Mucosa of gallbladder (tissue), 1 donor: ENCODE data around the gene AGMO. TPM values are rescaled to one million over a fixed set of nuclear protein-coding genes. Genes with fewer than 3 reads are reported as not detected.

Experiments
- DNase-seq: peaks from one replicate; pipeline ENCODE4 v3.0.0-alpha.2; 2020; ENCODE audit warnings: low spot score
- total RNA-seq: library from RNA; stranded (reverse); gene quantifications from one replicate; pipeline ENCODE4 v1.2.1, GENCODE V29; 2021
- donor health status: DM: no; HTN: no; CAD: no.

The AGMO gene
- total RNA-seq, 1 donor from 2014 or later, result 8.3 TPM

- DNase-seq, result no peak
Observed at GRCh38 chr7:15461576-15461975, 100.2 kb downstream of the AGMO start.

DNA sequence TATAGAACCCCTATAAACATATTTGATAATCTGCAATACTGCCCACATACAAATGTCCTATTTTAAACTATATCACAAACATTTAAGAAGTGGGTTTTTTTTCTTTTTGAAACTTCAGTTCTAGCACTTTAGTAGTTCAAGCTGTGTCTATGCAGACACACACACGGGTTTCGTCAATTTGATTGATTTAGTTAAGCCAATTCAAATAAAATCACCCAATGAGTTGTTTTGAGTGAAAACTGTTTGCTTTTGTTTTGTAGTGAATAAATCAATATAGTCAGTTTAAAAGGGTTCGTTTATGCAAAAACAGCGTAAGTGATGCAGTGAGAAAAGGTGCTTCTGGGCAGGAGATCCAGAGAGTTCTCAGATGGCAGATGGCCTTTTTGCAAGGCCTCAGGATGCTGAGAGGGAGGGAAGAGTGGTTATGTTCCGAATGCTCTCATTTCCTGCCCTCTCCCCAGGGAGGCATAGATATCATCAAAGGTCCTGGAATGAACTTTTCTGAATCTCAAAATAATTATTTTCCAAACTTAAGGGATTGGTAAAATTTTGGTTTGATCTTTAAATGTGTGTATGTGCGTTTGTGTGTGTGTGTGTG lies 102.7 kb downstream of the AGMO start:
- DNase-seq, result no peak

DNA sequence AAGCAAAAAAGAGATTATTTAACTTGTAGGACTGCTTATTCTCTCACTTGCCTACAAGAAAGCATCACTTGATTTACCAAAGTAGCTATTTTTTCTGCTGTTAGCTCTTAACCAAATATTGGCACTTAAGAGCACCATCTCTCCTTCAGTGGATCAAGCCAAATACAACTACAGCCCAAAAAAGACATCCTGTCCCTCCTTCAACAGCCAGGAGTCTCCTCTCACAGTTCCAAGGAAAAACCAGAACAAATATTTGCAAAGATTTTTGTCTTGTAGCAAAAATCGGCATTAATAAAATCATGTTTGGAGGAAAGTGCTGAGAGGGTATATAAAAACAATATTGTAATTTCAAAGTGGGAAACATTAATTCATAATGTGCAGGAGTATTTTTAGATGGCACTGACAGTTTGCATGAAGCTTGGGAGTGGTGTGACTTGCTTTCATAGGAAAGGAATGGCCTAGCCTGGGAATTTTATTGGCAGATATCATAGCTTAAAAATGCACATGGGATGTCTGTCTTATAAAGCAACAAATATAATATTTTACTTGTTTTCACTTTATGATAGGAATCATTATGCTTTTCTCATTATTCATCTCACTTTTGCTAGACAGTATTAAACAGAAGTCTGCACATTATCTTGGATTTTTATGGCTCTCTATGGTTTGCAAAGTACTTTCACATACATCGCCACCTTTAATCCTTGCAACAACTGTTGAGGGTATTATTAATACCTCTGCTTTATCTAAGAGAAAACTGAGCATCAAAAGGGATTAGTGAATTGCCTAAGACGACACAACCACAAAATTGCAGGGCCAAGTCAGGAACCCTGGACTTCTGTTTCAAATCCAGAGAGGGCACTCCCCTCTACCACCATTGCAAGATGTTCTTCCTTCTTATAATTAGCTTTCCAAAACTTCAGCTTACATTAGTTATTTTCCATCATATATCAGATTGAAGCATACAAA lies 103.5 kb downstream of the AGMO start:
- no peak for DNase-seq

DNA sequence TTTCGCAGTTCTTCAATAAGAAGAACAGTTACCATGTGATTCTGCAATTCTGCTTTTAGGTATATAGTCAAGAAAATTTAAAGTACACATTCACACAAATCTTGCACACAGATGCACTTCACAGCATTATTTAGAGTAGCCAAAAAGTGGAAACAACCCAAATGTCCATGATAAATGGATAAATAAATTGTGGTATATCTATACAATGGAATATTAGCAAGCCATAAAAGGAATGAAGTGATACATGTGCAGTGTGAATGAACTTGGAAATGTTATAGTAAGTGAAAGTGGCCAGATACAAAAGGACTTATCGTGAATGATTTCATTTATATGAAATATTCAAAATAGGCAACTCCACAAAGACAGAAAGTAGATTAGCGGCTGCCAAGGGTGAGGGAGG lies 109.1 kb downstream of the AGMO start:
- DNase-seq, result no peak

DNA sequence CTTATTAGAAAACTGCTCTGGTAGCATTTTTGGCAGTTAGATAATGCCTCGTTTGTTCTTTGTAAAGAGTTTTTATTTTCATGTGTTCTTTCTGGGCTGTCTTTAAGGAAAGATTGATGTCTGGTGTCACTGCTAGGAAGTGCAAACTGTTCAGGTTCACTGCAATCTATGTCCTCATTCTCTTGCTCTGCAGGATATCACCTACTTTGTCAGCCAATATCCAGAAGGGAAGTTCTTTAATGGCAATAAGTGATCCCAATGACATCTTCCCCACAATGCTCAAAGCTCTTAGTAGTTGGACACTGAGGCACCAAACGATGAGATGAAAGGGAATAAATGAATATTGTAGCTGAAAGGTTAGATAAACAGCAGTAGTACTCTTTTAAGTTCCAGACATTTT lies 115.1 kb downstream of the AGMO start:
- DNase-seq, result no peak

GRCh38 chr7:15446280-15446679 lies 115.5 kb downstream of the AGMO start:
- no peak for DNase-seq

GRCh38 chr7:15441915-15442314 lies 119.9 kb downstream of the AGMO start:
- no peak for DNase-seq

DNA sequence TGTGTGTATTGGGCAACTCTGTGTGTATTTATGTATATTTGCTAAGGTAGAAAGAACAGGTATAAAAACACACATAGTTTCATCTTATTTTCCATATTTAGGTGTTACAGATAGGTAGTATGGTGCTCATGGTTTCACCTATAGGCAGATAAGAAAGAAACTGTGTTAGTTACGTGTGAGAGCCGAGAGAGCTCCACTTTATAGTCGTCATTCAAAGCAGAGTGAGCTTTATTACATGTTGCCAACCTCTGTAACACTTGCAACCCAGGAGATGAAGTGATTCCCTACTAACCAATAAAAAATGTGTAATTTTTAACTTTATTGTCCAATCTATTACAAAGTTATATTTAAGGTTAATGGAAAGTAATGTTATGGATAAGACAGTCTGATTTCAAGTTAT lies 121.3 kb downstream of the AGMO start:
- no peak for DNase-seq

GRCh38 chr7:15439853-15440252 lies 122.0 kb downstream of the AGMO start:
- no peak for DNase-seq

- DNase-seq, result no peak
Observed at GRCh38 chr7:15433151-15433550, 128.7 kb downstream of the AGMO start.

- no peak for DNase-seq
Observed at GRCh38 chr7:15430911-15431310, 130.9 kb downstream of the AGMO start.

DNA sequence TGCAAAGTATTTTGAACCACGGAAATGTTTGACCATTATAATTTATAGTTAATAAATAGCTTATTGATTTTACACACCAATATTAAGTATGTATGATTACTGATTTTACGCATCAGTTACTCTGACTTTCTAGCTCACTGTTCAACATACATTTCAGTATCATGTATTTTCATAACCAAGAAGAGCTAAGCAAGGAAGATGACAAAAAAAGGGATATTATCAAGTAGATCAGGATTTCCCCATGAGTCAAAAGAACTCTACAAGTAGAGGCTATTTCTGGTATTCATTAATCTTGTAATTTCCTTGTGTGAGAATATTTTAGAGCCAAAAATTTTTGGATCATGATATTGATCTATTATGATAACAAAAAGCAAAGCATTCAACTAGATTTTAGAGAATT lies 131.6 kb downstream of the AGMO start:
- DNase-seq, result no peak

- DNase-seq, result no peak
Observed at GRCh38 chr7:15424468-15424867, 137.3 kb downstream of the AGMO start.

- DNase-seq, result no peak
Observed at GRCh38 chr7:15419596-15419995, 142.2 kb downstream of the AGMO start.

GRCh38 chr7:15418264-15418663 lies 143.6 kb downstream of the AGMO start:
- no peak for DNase-seq

DNA sequence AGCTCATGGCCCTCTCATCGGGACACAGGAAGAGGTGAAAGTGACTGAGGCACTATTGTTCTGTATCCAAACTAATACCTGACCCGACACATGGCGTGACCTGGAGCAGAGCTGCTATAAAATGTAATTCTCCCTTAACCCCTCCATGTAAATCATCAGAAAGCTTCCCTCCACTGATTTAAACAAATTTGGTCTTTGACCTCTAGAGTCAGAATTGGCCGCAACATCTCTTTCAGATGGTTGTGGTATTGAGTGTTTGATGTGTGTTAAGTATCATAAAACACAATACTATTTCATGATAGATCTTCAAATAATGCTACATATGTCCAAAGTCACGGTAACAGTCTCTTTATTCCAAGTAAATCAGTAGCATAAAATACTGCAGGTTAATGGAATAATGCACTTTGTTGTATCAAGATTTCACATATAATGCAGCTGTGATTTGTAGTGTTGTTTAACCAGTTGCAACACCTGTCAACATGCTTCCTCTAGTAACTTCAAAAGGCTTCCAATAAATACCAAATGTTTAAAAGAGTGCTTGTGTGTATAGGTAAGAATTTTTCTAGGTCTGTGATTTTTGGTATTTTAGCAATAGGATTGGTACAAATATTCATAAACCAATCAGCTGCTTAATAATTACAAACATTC lies 144.3 kb downstream of the AGMO start:
- no peak for DNase-seq

DNA sequence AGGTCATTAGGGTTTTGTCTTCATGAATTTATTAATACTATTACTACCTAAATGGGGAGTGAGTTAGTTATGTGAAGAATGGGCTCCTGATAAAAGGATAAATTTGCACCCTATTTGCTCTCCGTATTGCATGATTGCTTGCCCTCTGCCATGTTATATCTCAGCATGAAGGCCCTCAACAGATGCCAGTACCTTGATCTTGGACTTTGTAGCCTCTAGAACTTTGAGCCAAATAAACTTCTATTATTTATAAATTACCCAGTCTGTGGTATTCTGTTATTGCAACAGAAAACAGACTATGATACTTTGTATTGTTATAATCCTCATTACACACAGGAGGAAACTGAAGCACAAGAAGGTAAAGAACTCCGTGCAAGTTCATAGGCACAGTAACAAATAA lies 150.8 kb downstream of the AGMO start:
- no peak for DNase-seq

DNA sequence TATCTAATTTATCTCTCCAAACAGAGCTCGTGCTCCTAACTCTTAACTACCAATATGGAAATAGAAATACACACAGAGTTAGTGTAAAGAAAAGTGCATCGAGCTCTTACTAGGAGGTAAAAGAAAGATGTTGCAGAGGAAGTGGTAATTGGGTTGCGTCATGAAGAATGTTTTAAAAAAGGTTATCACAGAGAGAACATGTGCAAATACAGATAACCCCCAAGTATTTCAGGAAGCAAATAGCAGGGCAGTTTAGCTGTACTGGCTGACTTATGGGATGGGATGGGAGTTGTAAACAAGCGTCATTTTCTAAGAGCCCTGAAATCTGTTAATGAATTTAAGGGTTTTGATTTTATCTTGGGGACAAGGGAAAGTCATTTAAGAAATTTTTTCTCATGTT lies 153.9 kb downstream of the AGMO start:
- no peak for DNase-seq

DNA sequence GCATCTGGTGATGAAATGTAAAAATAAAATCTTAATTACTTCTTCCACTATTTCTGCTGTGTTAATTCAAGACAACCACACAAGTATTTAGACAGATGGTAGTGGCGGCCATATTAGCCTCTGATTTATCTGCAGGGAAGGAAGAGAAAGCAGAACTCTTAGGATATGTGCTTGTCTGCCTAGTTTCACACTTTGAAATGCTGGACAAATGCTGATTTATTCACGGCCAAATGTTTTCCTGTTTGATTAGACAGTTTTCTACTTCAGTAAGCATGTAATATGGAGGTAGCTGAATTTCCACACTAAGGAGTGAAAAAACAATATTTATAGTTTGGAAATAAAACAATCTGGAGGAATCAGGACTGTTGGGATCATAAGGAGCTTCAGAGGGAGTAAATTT lies 158.1 kb downstream of the AGMO start:
- no peak for DNase-seq

DNA sequence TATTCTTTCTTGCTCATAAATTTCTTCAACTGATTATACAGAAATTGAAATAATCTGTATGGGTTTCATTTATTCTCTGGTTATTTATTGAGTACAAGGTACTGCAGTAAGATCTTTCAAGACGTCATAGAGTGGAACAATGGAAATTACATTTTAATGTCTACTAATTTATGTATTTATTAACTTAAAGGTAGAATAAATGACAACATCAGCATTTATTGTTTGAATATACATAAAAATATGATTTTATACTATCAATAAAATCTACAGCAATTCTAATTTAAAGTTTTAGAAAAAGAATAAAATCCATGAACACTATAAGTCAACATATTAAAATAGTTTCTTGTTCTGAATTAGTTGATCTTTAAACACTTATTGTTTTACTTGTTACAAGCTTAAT lies 158.5 kb downstream of the AGMO start:
- DNase-seq, result no peak

DNA sequence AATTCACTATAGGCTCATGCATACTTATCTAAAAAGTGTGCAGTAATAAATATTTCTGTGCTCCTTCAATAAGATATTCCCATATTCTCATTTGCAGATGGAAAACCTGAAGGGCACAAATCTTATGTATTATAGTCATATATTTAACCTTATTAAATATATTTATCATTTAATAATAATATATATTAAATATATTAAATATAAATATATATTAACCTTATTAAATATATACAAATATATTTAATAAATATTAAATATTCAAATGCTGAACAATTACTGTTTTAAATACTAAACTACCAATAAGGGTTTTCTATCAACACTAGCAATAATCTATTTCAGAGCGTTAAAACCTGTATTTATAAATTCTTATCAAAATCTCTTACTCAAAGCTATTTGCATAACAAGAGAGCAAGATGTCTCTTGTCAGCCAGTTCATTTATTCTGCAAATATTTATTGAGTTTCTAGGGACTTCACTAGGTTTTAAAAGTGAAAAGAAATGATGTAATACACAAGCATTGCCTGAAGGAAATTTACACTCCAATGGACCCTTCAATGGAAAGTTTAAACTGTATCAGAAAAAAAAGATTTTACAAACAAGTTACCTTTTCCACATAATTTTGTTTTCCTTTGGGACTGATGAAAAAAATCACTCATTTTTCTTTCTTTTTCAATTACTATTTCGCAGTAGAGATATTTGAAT lies 159.2 kb downstream of the AGMO start:
- no peak for DNase-seq

DNA sequence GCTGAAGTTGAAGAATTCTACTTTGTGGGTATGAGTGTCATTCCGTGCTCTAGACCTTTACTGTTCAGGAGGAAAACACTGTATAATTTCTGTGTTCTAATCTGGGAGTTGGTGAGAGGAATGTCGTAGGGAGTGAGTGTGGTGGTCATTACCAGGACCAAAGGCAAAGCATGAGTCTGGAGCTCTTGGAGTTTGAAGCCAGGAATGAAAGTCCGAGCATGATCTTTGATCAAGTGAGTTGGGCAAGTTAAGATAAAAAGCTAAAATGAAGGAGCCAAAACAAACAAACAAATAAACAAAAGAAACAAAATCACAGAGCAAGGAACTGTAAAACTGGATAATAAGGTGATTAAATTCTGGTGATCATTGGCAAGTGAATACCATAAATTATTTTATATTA lies 161.4 kb downstream of the AGMO start:
- no peak for DNase-seq
